ENCODE measurements around the gene AMH.

Gene AMH

DNA sequence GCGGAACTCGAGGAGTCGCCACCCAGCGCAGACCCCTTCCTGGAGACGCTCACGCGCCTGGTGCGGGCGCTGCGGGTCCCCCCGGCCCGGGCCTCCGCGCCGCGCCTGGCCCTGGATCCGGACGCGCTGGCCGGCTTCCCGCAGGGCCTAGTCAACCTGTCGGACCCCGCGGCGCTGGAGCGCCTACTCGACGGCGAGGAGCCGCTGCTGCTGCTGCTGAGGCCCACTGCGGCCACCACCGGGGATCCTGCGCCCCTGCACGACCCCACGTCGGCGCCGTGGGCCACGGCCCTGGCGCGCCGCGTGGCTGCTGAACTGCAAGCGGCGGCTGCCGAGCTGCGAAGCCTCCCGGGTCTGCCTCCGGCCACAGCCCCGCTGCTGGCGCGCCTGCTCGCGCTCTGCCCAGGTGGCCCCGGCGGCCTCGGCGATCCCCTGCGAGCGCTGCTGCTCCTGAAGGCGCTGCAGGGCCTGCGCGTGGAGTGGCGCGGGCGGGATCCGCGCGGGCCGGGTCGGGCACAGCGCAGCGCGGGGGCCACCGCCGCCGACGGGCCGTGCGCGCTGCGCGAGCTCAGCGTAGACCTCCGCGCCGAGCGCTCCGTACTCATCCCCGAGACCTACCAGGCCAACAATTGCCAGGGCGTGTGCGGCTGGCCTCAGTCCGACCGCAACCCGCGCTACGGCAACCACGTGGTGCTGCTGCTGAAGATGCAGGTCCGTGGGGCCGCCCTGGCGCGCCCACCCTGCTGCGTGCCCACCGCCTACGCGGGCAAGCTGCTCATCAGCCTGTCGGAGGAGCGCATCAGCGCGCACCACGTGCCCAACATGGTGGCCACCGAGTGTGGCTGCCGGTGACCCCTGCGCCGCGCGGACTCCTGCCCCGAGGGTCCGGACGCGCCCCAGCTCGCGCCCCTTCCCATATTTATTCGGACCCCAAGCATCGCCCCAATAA, 2.3 kb downstream of the AMH start:
- no peak for DNase-seq

DNA sequence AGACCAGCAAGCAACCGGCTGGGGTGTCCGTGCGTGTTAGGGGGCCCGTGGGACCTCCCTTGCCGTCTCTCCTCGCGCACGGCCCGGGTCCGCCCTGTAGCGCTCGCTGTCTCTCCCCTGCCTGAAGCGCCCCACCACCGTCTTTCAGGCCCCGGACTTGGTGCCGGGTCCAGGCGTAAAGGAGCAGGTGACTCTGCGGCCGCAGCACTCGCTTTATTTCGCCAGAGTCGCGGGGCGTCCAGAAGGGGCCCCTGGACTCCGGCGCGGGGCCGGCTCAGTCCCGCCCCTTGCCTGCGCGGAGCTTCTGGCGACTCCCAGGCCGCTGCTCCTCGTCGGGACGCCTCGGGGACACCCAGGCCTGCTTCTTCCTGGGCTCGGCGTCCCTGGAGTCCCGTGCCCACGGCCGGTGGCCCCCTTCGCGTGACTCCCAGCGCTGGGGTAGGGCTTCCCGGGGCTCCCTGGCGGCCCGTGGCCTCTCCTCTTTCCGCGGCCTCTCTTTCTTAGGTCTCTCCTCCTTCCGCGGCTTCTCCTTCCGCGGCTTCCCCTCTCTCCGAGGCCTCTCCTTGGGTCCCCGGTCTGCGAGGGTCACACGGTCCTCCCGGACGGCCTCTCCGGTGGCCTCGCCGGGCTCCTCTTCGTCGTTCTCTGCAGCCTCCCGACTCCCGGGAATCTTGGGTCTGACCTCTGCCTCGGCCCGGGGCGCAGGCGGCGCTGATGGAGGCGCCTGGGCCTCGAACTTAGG, 3.1 kb downstream of the AMH start:
- DNase-seq: no peak

DNA sequence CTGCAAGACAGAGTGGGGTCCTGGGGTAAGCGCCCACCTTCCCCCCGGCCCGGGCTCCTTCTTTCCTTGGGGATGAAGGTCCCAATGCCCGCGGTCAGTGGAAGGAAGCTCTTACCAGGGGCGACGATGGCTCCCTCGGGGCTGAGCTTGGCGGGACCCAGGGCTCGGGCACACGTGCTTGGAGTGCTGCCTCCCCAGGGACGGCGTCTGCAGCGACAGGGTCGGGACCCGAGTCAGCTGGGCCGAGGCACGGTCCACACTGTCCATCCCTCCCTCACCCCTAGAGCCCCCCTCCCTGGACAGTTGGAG, 3.6 kb downstream of the AMH start:
- DNase-seq: no peak

DNA sequence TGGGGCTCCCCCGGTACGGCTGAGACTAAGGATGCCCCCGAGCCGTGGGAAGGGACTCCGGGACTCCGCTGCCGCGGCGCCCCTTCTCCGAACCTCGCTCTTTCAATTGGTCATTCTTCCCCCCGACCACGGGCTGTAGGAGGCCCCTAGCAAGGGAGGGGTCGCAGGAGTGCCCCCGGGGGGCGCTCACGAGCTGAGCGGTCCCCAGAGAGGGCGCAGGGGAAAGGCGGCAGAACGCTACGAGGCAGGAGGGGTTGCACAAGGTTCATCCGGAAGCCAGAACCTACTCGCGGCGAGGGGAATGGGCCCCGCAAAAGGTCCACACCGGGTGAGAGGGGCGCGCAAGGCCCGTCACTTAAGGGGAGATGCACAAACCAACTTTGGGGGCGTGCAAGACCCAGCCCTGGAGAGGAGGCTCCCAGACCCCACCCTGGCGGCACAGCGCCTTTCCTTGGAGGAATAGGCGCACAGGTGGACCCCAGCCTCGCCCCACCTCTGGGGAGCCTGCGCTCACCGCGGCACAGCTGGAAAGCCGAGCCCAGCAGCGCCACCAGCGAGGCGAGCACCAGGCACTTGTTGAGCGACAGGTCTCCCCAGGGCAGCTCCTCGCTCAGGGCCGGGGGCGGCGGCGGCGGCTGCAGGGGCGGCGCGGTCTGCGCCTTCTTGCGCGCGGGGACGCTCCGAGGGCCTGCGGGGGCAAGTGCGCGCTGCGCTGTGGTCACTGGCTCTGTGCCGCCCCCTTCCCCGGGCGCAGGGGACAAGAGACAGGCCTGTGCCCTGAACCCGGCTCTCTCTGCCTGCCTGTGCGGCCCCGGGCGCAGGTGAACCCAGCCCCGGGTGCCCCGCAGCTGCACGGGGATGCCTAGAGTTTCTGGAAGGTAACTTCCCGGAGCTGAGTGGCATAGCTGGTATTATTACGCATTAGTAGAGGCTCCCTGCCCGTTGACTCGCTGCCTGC, 4.3 kb downstream of the AMH start:
- DNase-seq: no peak

DNA sequence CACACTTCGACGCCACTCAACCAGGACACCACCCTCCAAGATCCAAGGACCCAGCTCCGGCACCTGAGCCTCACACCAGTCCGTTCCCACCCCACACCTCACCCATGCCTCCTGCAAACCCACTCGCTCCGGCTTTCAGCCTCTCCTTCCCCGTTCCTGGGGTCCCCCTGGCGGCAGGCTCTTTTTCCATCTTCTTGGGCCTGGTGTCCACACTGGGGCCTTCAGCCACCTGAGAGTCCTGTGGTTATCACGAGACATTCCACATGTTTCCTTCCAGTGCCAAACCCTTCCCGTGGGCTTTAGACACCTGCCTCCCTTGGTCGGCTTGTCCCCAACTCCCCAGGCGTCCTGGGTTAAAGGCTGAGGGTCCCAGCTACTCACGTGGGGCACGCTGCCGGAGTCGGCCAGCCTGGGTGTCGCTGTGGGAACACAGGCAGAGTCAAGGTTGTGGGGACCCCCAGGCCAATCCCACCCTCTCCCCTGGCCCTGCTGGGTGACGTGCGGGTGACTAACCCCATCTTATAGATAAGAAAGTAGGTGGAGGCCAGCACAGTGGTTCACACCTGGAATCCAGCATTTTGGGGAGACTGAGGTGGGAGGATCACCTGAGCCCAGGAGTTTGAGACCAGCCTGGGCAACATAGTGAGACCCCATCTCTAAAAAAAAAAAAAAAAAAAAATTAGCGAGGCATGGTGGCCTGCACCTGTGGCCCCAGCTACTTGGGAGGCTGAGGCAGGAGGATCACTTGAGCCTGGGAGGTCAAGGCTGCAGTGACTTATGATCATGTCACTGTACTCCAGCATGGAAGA, 5.1 kb downstream of the AMH start:
- no peak for DNase-seq

DNA sequence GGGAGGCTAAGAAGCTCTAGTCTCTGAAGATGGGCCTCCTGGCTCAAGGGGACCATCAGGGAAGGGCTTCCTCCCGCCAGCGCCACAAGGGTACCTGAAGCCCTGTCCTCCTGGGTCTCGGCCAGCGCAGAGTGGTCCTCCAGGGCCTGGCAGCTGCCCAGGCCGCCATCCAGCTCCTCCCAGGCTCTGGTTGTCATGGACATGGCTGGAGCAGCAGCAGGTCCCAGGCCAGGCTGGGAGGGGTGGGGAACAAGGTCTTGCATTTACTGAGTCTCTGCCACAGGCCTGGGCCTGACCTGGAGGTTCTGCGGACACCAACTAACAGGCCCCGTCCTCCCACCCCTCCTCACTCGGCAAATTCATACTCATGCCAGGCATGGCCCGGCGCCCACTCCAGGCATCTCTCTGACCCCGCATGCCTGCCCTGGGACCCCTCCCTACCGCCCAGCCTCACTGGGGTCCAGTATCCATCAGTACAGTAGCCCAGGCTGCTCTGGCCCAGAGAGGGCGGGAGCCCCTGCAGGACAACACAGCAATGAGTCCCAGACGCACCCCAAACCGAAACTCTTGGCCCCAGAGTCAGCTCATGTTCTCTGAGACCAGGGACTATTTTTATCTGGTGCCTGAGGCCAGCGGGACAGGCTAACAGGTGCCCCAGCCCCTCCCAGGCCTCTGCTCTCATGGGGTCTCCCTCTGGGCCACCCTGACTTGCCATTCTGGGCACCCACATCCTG, 6.2 kb downstream of the AMH start:
- DNase-seq: no peak

DNA sequence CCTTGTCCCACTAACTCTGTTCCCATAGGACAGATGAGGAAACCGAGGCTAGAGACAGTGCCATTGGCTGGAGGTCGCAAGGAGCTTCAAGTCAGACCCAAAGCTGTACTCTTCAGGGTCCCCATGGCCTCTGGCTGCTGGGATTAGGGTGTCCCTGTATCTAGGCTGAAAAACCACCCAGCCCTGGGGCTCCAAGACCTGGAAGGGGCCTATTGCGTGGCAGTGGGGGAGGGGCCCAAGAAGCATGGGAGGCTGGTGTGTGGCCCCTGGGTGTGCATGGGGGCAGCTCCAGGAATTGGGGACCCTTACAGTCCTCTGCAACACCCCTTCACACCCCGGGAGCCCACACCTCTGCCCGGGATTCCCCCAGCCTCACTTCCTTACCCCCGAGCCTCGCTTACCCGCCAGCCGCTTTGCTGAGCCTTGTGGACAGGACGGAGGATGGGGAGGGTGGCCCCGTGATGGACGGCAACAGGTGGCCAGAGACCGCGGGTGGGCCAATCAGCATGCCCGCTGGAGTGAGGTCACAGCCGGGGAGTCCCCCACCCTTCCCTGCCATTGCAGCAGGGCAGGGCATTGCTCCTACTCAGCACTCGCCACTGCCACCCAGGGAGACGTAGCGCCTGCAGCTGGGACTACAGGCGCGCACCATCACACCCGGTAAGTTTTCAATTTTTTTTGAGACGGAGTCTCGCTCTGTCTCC, 7.0 kb downstream of the AMH start, which contains the start of gene JSRP1:
TSS of gene JSRP1 (minus strand) at position 436 of the 704 bp plus-strand sequence. CDS start 1,103 bp downstream, outside the sequence.
- DNase-seq: no peak

DNA sequence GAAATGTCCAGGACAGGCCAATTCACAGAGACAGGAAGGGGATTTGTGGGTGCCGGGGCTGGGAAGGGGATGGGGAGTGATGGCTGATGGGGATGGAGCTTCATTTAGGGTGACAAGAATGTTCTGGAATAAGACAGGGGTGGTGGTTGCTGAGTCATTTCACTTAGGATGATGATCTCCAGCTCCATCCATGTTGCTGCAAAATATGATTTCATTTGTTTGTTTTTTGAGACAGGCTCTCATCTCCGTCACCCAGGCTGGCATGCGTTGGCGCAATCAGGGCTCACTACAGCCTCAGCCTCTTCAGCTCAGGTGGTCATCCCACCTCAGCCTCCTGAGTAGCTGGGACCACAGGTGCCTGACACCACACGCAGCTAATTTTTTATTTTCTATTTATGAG, 10.2 kb downstream of the AMH start:
- no peak for DNase-seq

DNA sequence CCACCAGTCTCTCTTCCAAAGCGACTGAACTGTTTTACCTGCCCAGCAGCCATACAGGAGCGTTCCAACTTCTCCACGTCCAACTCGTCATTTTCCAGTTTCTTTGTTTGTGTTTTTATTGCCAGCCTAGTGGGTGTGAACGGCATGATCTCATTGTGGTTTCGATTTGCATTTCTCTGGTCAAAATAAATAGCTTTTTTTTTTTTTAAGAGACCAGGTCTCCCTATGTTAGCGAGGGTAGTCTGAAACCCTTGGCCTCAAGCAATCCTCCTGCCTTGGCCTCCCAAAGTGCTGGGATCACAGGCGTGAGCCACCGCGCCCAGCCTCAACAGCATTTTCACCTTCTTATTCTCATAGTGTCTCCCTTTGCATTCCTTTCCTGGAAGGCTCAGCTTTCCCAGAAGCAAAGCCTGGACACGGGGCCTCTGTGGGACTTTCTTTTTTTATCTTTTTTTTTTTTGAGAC, 11.2 kb downstream of the AMH start:
- DNase-seq: no peak

DNA sequence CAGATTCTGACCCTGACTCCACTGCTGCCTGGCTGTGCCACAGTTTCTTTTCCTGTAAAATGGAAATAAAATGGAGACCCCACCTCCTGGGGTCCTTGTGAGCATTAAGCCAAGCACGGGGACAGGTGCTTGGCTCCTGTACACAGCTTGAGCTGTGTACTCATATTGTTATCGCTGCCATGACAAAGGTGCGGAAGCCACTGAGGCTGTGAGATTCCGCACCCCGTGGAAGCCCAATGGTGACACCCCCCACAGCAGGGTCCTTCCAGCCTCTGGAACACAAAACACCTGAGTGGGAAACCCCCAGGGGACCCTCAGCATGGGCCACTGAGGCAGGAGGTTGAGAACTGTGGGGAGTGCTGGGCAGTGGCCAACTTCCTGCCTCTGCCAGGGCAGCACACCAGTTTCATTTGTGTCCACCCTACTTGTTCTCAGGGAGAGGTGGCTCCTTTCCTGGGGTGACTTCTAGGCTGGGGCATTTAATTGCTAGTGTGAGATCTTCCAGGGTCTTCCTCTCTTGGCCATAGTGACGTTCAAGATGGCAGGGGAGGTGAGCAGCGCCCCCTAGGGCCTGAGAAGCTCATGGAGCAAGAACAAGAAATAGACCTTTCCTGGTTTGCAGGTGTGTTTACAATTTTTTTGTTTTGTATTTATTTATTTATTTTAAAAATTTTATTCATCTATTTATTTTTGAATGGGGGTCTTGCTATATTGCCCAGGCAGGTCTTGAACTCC, 12.5 kb downstream of the AMH start:
- DNase-seq: no peak

DNA sequence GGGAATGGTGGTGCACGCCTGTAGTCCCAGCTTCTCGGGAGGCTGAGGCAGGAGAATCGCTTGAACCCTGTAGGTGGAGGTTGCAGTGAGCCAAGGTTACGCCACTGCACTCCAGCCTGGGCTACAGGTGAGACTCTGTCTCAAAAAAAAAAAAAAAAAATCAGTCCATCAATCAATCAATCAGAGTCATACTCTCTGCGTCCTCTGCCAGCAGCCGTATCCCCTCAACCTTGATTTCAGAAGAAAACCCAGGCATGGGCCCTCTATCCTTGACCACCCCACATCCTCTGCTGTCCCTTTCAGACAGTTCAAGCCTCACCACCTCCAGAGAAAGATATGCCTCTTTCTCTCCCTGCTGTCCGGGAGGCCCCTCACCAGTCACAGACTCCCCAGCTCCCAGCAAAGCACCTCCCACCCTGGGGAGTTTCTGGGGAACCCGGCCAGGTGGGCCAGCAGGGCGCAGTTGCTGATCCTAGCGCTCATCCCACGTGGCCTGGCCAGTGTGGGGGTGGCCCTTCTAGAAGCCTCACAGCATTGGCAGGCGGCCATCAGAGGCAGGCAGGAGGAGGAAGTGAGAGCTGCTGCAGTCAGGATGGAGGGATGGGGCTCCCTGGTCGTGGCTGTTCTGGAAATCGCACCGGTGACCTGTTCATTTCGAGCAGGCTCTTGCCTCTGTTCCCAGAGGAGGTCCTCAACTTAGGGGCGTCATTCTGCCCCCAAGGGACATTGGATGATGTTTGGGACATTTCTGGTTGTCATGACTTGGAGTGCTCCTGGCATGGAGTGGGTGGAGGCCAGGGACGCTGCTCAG, 17.3 kb downstream of the AMH start:
- no peak for DNase-seq

DNA sequence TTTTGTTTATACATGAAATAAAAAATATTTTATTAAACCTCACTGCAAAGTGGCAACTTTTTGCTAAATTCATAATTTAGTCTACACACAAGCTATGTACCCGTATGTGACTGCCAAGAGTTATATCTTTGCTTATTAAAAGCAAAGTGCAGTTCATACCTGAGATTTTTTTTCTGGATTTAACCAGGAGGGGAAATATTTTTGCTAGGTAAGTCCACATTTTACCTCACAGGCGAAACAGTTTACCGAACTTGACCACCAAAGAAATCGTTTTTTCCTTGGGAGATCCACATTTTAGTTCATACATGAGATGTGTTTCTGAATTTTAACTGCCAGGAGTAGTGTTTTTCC, 19.3 kb downstream of the AMH start:
- no peak for DNase-seq

DNA sequence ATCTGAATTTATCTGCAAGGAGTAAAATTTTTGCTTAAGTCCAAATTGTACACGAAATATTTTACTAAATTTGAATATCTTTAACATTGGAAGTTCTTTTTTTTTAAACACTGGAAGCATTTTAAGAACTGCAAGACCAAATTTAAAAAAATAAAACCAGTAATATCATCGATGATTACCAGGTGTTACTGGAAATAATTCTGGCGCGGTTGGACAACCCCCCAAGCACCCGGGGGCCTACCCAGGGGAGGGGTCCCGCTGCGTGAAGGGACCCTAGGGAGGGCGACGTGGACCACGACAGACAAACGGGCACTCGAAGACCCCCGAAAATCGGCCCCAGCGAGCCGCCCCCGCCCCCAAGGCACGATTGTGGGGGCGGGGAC, 19.7 kb downstream of the AMH start:
- DNase-seq: no peak

DNA sequence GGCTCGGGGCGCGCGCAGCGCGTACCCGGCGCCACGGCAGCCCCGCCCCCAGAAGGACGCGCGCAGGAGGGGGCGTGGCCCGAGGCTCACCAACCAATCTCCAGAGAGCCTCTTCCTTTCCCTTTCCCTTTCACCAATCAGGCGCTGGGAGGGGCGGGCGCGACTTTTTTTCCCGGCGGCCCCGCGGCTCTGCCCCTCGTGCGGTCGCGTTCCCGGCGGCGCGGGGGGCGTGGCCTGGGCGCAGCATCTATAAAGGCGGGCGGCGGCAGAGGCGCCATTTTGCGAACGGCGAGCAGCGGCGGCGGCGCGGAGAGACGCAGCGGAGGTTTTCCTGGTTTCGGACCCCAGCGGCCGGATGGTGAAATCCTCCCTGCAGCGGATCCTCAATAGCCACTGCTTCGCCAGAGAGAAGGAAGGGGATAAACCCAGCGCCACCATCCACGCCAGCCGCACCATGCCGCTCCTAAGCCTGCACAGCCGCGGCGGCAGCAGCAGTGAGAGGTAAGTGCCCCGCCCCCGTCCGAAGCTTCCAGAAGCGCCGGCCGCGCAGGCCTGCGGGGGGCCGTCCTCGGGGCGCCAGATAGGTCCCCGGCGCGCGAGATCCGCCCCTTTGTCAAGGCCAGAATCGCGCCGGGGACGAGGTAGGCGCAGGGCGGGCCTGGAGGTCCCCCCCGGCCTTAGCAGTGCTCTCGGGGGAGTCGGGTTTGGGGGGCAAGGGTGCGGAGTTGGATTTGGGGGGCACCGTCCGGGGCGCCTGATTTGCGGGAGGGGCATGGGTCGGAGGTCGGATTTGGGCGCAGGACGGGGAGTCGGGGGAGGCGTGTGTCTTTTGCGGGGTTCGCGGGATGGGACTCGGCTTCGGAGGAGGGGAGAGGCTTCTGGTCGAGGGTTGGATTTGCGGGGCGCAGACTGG, 20.4 kb downstream of the AMH start:
- DNase-seq: peak; percentile 83 to 97

DNA sequence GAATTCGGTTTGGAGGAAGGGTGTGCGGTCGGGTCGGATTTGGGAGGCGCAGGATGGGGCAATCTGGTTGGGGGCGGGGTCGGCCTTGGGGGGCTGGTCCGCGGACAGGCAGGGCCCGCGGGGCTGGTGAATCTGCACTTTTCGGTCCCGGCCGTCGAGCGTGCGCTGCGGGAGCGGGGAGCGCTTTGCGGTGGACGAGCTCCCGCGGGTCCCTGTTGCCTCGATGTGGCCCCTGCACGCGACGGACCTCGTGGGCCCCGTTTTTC, 21.0 kb downstream of the AMH start:
- DNase-seq: no peak

DNA sequence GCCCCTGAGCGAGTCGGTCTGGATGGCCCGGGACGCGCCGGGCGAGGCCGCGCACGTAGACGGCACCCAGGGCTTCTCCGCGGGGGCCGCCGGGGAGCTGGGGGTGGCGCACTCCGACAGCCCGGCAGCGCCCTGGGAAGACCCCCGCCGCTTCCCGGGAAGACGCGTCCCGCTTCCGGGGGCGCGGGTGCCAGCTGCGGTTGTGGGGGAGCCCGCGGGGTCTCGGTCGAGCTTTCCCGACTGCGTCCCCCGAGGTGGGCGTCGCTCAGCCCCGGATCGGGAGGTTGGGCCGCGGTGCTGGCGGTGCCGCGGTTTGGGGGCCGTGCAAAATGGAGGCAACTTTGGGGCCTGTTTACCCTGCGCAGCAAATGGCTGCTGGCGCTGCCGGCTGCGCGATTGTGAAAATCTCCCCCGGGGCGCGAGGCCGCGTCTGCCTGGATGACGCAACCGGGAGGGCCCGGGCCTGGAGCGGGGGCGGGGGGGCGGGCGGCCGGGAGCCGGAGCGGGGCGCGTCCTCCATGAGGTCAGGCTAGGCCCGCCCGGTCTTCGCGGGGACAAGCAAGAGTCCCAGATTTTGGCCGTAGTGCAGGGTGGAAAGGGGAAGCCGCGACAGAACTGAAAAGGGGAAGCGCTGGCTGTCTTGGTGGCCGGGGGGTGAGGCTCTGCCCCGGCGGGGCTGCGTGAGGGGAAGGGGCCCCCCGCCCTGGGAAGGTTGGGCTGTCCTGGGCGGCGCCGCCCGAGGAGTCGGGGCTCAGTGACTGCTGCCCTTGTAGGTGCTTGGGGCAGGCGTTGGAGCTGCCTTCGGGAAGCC, 21.5 kb downstream of the AMH start:
- peak; percentile 11 to 59 for DNase-seq

Measured in NCI-H446 (cell line).